ENCODE results near the gene C16orf95. TPM values are rescaled to one million over a fixed set of nuclear protein-coding genes. Genes with fewer than 3 reads are reported as not detected.
"Not testable (repeated sequence)": the region's sequence is repeated elsewhere in the genome, so short reads cannot be mapped to it uniquely, and the experiment has no call there.

The C16orf95 gene
- total RNA-seq, 4 donors from 2014 or later, result 0.54 to 1.3 (median 0.54) TPM; not detected in 1

GRCh38 chr16:87343753-87344050, 26.5 kb upstream of the C16orf95 start:
- H3K4me3 ChIP-seq (replicated peaks in 1 of 3), result no peak overlapping the region
- H3K36me3 ChIP-seq, result peaks cover 16 to 24% of the 10 kb centered on the region in 2 donors
- TF ChIP-seq CTCF (IDR thresholded peaks at IDR 0.05), result no peak
- no peak for TF ChIP-seq POLR2A (IDR thresholded peaks at IDR 0.05)
- no peaks in the 10 kb centered on the region for H3K9me3 ChIP-seq
- H3K27ac ChIP-seq, result peak overlapping the region in 1 of 3 donors; percentile 88
- WGBS, 2 donors, result 94 to 95% methylated on average over 11 of the region's 11 CpGs
- intact Hi-C loops (cut with DNase I), result no loop called here
- H3K27me3 ChIP-seq, result no peaks in the 10 kb centered on the region
- H3K4me1 ChIP-seq, result peaks cover 14 to 27% of the 10 kb centered on the region in 2 donors
- no peak for DNase-seq

DNA sequence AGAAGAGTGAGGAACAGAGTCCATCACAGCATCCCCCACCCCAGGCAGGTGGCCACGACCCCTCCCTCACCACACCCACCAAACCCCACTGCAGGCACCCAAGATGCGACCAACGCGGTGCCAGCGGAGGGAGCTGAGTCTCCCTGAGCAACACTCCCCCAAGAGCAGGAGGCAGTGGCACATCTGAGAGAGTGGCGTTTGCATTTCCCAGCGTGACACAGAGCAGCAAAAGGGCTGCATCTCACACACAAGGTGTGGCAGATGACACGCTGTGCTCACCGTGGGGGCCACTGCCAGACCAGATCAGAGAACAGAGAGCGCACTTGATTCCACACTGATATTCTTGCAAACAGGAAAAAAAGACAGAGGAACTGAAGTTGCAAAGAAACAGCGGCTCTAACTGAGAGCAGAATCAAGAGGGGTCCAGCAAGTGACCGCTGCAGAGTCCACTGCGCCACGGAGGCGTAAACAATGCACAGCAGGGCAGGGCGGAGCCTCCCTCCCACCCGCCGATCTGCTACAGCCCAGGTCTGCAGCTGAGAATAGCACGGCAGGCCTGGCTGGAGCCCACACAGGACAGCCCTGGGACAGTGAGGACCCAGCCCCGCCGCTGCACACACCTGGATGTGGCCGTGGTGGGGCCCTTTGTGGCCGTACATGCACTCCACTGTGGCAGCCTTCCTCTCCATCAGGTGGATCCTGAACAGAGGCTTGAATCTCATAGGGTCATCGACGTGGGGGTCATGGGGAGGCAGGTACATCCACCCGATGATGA, 26.0 kb upstream of the C16orf95 start:
- WGBS, 2 donors, result 86 to 91% methylated on average over 23 to 26 of the region's 26 CpGs

DNA sequence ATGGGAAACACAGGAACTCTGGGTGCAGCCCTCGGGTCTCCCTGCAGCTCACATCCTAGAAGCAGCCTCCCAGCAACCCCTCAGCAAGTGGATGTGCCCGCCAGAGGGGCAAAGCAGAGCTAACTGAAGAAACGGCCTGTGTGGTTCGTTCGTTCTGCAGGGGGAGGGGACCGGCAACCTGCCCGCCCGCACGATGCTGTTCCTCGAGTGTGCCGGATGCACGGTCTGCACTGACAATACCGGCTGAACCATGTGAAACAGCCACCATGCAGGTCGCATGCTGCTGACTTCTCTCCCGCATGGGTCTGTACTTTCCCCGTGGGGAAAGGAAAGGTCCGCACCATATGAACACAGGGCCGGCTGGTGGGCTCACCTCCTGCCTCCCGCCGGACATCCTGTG, 25.3 kb upstream of the C16orf95 start:
- intact Hi-C loops (cut with DNase I), result no loop called here
- WGBS, 2 donors, result 95 to 97% methylated on average over 20 of the region's 20 CpGs
- DNase-seq, result no peak

More for the DNA sequence above, 26.0 kb upstream of the C16orf95 start:
- Histone ChIP-seq H3K9me3 (no peaks in the 10 kb centered on the region), H3K27ac (no peak overlapping the region), H3K36me3 (peaks cover 16 to 26% of the 10 kb centered on the region in 2 donors), H3K4me1 (peaks cover 14 to 27% of the 10 kb centered on the region in 2 donors), H3K27me3 (no peaks in the 10 kb centered on the region), H3K4me3 (replicated peaks in 1 of 3) (no peak overlapping the region)
- DNase-seq, result no peak
- no peak for TF ChIP-seq CTCF (IDR thresholded peaks at IDR 0.05)
- no peak for TF ChIP-seq POLR2A (IDR thresholded peaks at IDR 0.05)
- intact Hi-C loops (cut with DNase I), result no loop called here

GRCh38 chr16:87340198-87340597, 23.0 kb upstream of the C16orf95 start:
- no peak for DNase-seq
- WGBS, 2 donors, result 94 to 96% methylated on average over 5 of the region's 5 CpGs
- H3K36me3 ChIP-seq, result peaks cover 10 to 35% of the 10 kb centered on the region in 2 donors

More for the DNA sequence above, 25.3 kb upstream of the C16orf95 start:
- Histone ChIP-seq H3K27ac (no peak overlapping the region), H3K36me3 (peaks cover 16 to 26% of the 10 kb centered on the region in 2 donors), H3K4me3 (replicated peaks in 1 of 3) (no peak overlapping the region), H3K9me3 (no peaks in the 10 kb centered on the region), H3K27me3 (no peaks in the 10 kb centered on the region), H3K4me1 (peaks cover 14 to 27% of the 10 kb centered on the region in 2 donors)
- TF ChIP-seq POLR2A (IDR thresholded peaks at IDR 0.05) (no peak), CTCF (IDR thresholded peaks at IDR 0.05) (no peak)

GRCh38 chr16:87339724-87340105, 22.5 kb upstream of the C16orf95 start:
- WGBS, 2 donors, result 96 to 98% methylated on average over 11 of the region's 11 CpGs
- not testable (repeated sequence) for DNase-seq

More at GRCh38 chr16:87340198-87340597, 23.0 kb upstream of the C16orf95 start:
- TF ChIP-seq CTCF (IDR thresholded peaks at IDR 0.05) (no peak), POLR2A (IDR thresholded peaks at IDR 0.05) (no peak)
- no peaks in the 10 kb centered on the region for H3K9me3 ChIP-seq
- H3K27ac ChIP-seq, result no peak overlapping the region
- H3K4me3 ChIP-seq (replicated peaks in 1 of 3), result no peak overlapping the region
- intact Hi-C loops (cut with DNase I), result no loop called here
- H3K27me3 ChIP-seq, result no peaks in the 10 kb centered on the region
- peaks cover 5 to 11% of the 10 kb centered on the region in 2 donors for H3K4me1 ChIP-seq

More at GRCh38 chr16:87339724-87340105, 22.5 kb upstream of the C16orf95 start:
- H3K27me3 ChIP-seq; H3K4me3 ChIP-seq (replicated peaks in 1 of 3); H3K4me1 ChIP-seq; H3K27ac ChIP-seq; H3K9me3 ChIP-seq; intact Hi-C loops (cut with DNase I): not testable (repeated sequence)
- H3K36me3 ChIP-seq, result peaks cover 14 to 40% of the 10 kb centered on the region in 2 donors
